NCI-H1436 treated with DMSO at 0.1 percent for 48 hours (cell line): ENCODE results near the gene PLPP3.

Experiments
- DNase-seq: peaks from one replicate; lab custom pipeline; 2025; lab: John Stamatoyannopoulos, UW

The PLPP3 gene

GRCh38 chr1:56522680-56523079 is 56.7 kb downstream of the PLPP3 start:
- DNase-seq = no peak

- DNase-seq = no peak
Measured at GRCh38 chr1:56520016-56520601, 59.3 kb downstream of the PLPP3 start.

- DNase-seq = no peak
Measured at GRCh38 chr1:56517404-56518130, 61.8 kb downstream of the PLPP3 start.

DNA sequence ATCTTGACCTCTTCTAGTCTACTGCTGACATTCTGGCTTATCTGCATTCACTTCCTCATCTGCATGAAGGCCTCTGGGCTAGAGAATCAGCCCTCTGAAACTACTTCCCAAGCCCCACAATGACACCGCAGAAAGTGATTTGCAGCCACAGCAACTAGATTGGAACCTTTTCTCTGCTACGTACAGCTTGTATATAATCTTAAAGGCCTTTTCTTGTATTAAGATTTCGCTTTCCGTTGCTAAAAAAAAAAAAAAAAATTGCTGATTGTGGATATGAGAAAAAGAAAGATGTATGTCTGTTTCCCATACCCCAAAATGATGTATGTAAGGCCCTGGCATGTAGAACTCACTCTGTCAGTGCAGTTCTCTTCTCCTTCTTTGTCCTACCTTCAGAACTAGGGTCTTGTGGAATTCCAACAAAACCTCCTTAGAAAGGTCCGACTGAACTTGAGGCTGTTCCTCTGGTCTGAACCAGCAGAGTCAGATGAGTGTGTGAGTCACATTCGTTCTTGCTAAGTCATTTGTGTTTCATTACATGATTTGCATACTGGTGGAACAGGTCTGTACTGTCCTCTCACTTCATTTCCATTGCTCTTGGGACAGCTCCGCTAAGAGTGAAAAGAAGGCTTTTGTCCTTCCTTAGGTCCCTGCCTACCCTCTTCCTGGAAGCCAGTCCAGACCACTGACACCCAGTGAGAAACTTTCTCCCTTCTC is 62.7 kb downstream of the PLPP3 start:
- no peak for DNase-seq

DNA sequence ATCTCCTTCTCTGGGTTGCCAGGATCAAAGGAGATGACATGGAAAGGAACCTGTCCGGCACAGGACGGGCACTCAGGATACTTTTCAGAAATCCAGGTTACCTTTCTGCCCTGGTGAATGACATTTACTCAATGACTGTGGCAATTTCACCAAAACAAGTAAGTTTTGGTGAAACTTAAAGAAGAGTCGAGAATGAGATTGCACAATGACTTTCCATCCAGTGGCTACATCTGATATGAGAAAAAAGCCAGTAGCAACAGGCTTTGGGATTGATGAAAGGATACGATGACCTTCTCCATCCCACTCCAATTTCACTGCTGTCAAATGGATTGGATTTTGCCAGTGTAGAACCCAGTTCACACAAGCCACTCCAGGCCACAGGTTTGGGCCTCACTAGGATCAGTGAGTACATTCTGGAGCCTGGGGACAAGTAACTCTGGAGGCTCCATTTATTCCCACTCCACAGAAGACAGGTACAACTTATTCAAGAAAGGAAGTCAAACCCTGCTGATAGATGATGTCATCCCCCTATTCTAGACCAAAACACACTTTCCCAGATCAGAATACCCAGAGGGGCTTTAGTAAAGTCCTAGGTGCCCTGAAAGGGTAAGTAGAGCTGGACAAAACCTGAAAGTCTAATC is 63.3 kb downstream of the PLPP3 start:
- no peak for DNase-seq

DNA sequence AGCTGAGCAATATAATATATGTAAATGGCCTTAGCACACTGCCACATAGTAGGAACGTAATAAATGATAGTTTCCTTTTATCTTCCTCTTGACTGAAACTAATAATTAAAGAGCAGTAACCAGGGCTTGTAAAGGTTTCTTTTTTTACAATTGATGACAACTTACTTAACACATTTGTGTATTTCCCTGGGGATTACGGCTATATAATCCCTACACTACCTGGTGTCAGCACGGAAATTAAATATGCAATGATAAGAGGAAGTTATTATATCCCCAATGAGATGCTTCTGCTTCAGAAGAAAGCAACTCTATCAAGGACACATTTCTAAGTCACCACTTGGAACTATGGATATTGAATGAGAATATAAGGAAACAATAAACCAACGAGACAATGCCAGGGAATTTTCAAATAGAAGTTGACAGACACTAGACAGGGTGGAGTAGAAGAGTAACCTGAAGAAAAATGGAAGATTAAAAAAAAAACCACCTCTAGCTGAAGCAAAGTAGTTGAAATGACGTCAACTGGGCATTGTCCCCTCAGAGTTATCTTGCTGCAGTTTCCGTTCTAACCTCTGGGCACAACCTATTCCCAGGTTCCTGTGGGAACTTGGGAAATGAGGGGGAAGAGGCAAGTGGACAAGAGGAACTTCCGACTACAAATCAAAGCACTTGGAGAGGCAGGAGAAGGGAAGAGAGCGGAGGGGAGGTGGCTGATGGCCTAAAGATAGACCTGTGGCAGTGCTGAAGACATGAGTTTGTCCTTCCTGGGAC is 66.5 kb downstream of the PLPP3 start:
- no peak for DNase-seq

DNA sequence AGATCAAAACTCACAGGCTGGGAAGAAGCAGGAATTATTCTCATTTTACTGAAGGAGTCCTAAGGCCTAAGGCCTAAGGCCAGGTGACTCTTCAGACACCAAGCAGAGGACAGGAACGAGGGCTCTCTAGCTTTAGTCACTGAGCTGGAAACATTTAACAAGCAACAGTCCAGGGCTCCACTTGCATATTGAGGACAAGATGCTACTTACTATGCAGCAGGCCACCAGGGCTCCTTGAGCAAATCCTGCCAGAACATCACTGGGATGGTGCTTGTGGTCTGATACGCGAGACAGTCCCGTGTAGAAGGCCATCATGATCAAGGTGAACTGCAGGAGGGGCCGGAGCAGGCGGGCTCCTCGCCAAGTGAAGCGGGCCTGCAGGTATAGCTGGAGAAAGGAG is 67.6 kb downstream of the PLPP3 start:
- no peak for DNase-seq

DNA sequence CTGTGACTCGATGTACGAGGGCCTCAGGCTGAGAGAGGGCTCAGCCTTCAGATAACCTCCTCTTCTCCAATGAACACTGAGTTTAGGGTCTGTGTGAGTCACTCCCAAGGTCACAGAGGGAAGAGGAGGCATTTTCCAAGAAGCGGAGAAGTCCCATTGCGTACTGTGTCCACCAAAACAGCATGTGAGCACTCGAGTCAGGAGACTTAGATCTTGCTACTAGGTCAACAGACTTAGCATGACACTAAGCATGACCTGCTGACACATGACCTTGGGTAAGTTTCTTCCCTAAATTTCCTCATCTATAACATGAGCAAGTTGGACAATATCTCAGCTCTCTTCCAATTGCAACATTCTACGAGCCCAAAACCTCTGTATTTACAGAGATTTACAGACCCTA is 68.0 kb downstream of the PLPP3 start:
- DNase-seq = no peak

- no peak for DNase-seq
Measured at GRCh38 chr1:56510642-56511021, 68.7 kb downstream of the PLPP3 start.

DNA sequence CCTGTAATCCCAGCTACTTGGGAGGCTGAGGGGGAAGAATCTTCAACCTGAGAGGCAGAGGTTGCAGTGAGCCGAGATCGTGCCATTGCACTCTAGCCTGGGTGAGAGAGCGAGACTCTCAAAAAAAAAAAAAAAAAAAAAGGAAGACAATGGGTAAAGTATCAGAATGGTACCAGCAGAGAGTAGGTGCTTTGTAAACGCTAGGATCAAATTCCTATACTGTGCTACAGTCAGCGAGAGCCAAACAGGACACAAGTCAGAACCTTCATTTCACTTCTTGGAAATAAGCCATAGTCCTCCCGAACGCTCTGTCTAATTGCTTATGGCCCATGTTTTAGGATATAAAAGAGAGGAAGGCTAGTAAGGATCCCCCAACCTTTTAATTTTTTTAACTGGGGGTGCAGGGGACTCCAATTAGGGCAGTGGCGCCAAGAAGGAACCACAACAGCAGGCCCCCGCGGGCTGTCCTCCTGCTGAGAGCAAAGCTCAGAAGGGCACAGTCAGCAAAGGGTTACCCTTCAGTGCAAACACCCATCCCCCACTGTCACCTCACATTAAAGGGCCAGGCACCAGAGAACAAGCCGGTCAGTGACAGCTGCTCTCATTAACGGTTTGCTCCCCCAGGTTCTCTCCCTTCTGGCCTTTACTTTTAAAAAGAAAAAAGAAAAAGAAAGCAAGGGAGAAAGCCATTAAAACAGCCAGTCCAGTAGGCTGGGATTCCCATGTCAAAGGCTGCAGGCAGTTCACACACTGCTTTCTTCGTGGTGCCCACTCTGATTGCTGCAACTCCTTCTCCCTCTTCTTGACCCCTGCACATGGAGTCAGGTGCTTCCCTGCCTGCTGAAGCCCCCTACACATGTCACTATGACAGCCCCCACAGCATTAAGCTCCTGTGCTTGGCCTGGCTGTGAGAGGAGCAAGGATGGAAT is 69.4 kb downstream of the PLPP3 start:
- DNase-seq = no peak

GRCh38 chr1:56508523-56508983 is 70.8 kb downstream of the PLPP3 start:
- DNase-seq = no peak

DNA sequence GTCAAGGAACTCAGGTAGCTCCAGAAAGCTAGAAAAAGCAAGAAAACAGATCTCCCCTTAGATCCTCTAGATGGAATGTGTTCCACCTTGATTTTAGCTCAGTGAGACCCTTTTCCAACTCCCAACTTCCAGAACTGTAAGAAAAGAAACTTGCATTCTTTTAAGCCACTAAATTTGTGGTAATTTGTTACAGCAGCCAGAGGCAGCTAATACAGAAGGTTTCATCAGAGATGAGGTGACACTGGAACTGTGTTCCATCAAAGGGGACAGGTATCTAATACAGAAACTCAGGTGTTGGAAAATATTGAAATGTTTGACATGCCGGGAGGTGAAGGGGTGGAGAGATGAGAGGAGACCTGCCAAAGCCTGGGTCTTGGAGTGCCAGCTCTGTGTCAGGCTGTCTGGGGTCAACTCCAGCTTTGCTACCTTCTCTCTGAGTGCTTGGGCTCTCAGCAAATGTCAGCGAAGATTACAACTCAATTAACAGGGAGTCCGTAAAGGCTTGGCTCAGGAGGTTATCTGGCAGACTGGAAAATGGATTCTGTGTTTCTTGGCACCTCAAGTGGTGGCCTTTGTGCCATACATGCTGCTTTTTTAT is 71.3 kb downstream of the PLPP3 start:
- no peak for DNase-seq

- DNase-seq = no peak
Measured at GRCh38 chr1:56506951-56507491, 72.3 kb downstream of the PLPP3 start.

DNA sequence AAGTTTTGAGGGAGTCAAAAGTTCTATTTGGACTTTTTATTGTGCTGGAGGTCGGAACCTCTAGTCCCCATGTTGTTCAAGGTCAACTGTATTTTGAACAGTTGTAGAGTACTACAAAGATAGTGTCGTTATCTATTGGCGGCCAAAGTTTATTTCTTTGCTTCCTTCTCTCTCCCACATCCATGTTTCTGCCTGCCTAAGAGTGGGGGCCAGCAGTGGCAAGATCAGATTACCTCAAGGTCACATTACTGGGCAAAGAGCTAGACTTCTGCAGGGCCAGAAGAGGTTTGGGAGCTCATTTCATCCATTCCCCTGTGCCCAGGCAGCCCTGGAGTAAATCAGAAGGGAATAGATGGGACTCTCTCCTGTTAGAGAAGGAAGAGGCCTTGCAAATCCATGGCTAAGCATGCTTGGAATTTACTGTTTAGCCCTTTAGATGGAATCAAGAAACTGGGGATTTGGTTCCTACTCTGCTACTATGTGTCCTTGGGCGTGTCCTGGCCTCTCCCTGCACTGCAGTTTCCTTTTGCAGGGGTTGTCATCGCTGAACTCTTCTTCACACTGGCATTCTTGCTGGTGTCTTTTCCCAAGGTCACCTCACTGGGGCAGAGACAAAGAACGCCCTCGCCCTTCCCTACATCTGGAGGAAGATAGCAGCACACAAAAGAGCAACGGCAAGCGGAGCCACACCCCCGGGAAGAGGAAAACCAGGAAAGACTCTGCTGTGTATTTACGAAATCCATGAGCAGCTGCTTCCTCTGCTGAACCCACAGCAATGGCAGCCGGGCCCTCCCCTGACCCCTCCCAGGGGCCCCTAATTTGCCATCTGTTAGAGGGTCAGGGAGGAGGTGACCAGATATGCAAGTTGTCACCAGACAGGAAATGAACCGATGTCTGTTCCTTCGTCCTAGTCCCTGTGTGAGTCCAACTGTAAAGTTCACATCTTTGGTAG is 73.3 kb downstream of the PLPP3 start:
- DNase-seq = no peak

GRCh38 chr1:56502700-56503245 is 76.6 kb downstream of the PLPP3 start:
- no peak for DNase-seq

DNA sequence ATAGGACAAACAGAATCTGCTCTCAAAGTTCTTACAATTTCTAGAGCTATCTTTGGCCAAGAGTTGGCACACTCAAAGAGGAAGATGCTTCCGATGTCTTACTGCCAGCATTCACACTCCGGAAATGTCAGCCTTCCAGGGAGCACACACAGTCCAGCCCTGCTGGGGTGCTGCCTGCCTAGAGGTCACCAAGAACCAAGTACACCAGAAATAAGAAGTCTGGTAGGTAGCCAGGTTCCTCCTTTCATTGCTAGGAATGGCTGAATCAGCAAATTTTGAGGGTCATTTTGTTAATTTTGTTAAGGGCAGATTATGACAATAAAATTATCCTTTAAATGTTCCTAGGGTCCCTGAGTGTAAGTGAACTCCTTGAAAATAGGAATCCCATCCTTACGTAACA is 77.5 kb downstream of the PLPP3 start:
- DNase-seq = no peak

DNA sequence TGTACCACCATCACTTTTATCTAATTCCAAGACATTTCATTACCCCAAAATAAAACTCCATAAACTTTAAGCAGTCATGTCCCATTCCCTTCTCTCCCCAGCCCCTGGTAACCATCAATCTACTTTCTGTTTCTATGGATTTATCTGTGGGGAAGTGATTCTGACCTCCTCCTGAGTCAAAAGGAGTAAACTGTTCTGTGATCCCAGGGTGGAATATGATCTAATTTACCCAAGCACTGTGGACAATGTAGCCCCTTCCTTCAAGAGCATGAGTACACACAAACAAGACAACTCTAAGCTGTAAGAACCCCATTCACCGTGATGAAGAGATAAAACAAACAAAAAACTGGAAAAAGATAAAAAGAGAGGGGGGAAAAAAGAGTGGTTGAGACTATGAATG is 77.9 kb downstream of the PLPP3 start:
- DNase-seq = no peak

GRCh38 chr1:56496821-56497772 is 82.3 kb downstream of the PLPP3 start:
- DNase-seq = no peak
